Chondrocyte (in vitro differentiated cells): ENCODE results near the gene RALGPS1. TPM values are rescaled to one million over a fixed set of nuclear protein-coding genes. Genes with fewer than 3 reads are reported as not detected.

Experiments used
- DNase-seq: peaks from one replicate; pipeline ENCODE4 v3.0.0; 2021; ENCODE audit warnings: mixed read lengths, low spot score
- H3K27ac Mint-ChIP-seq: one replicate; pipeline ENCODE4 v1.8.0; 2021; ENCODE audit warnings: mild to moderate bottlenecking, moderate library complexity, mixed read lengths; ENCODE audit not compliant: unreplicated experiment
- H3K27me3 Mint-ChIP-seq: 2 replicates; pipeline ENCODE4 v1.8.0; 2021; ENCODE audit warnings: low read depth, mixed read lengths
- H3K36me3 Mint-ChIP-seq: 2 replicates; pipeline ENCODE4 v1.8.0; 2021; ENCODE audit warnings: low read depth, mixed read lengths
- H3K4me1 Mint-ChIP-seq: 2 replicates; pipeline ENCODE4 v1.8.0; 2021; ENCODE audit warnings: low read depth, mild to moderate bottlenecking, mixed read lengths
- H3K4me3 Mint-ChIP-seq: one replicate; pipeline ENCODE4 v1.8.0; 2021; ENCODE audit warnings: mild to moderate bottlenecking, moderate library complexity, mixed read lengths; ENCODE audit not compliant: unreplicated experiment
- H3K9me3 Mint-ChIP-seq: 2 replicates; pipeline ENCODE4 v1.8.0; 2021; ENCODE audit warnings: low read depth, mixed read lengths
- CTCF ChIP-seq: fragments of 200-600 bp; sonication (generic); IDR thresholded peaks from 2 replicates; pipeline ENCODE4 v1.5.0; 2021; ENCODE audit warnings: antibody characterized with exemption, mild to moderate bottlenecking, moderate library complexity
- total RNA-seq: library from RNA; stranded (reverse); gene quantifications from 3 replicates; pipeline ENCODE4 v1.2.1, GENCODE V29; 2021

The RALGPS1 gene
- total RNA-seq, 1 donor from 2014 or later: 8.1 TPM

GRCh38 chr9:127237801-127238200, 323.2 kb downstream of the RALGPS1 start:
- Mint-ChIP-seq H3K4me3 (no peak overlapping the region), H3K27me3 (no peaks in the 10 kb centered on the region), H3K27ac (no peak overlapping the region), H3K4me1 (peaks cover 16% of the 10 kb centered on the region), H3K9me3 (no peaks in the 10 kb centered on the region), H3K36me3 (peaks cover 5% of the 10 kb centered on the region)
- no peak for TF ChIP-seq CTCF
- DNase-seq: no peak

- Mint-ChIP-seq H3K4me1 (peaks cover 10% of the 10 kb centered on the region), H3K27ac (no peak overlapping the region), H3K27me3 (no peaks in the 10 kb centered on the region), H3K4me3 (no peak overlapping the region), H3K9me3 (no peaks in the 10 kb centered on the region), H3K36me3 (peaks cover 5% of the 10 kb centered on the region)
- DNase-seq: no peak
- no peak for TF ChIP-seq CTCF
Observed at GRCh38 chr9:127241354-127241753, 326.8 kb downstream of the RALGPS1 start.

- no peaks in the 10 kb centered on the region for H3K27me3 Mint-ChIP-seq
- peak overlapping the region; percentile 83 for H3K27ac Mint-ChIP-seq
- peak overlapping the region; percentile 89 for H3K4me3 Mint-ChIP-seq
- H3K4me1 Mint-ChIP-seq: peaks cover 10% of the 10 kb centered on the region
- DNase-seq: peak; percentile 99
- TF ChIP-seq CTCF: peak; percentile 29
- peaks cover 1% of the 10 kb centered on the region for H3K36me3 Mint-ChIP-seq
- no peaks in the 10 kb centered on the region for H3K9me3 Mint-ChIP-seq
Observed at GRCh38 chr9:127244609-127245601, 330.3 kb downstream of the RALGPS1 start.

DNA sequence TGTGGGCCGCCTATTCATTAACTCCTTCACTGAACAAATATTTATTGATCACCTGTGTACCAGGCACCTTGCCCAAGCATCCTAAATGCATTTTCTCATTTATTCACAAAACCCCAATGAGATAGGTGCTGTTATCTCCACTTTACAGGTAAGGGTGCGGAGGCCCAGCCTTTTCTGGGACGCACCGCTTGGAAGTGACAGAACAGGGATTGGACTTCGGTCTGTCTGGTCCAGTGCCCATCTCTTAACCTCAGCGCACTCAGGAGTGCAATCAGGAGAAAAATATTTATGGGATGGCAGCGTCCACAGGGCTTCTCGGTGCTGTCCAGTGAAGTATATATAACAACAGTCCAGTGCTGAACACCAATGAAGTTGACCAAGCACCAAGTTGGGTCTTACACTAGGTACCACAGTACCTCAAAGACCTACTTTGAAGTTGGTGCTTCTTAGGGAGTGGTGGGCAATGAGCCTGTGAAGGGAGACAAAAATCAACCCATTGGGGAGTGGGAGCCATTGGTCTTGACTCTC, 331.1 kb downstream of the RALGPS1 start:
- H3K4me3 Mint-ChIP-seq: peak overlapping the region; percentile 89
- no peaks in the 10 kb centered on the region for H3K9me3 Mint-ChIP-seq
- peaks cover 1% of the 10 kb centered on the region for H3K36me3 Mint-ChIP-seq
- no peak for DNase-seq
- H3K4me1 Mint-ChIP-seq: peaks cover 10% of the 10 kb centered on the region
- no peak for TF ChIP-seq CTCF
- H3K27me3 Mint-ChIP-seq: no peaks in the 10 kb centered on the region
- H3K27ac Mint-ChIP-seq: no peak overlapping the region

DNA sequence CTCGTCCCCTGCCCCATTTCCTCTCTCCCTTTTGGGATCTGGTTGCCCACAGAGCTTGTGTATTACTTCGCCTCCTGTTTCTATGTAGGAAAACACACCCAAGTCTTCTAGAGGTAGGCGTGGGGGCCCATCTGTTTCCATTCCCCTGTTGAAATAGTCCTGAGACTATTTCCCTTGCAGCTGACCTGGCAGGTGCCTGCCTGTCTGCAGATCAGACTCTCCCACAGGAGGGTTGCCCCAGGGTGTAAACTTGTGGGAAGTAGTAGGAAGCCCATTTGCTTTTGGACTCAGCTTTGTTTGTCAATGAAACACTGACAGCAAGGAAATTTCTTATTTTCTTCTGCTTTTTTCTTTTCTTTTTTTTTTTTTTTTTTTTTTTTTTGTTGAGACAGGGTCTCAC, 333.7 kb downstream of the RALGPS1 start:
- Mint-ChIP-seq H3K9me3 (no peaks in the 10 kb centered on the region), H3K36me3 (peaks cover 1% of the 10 kb centered on the region), H3K4me1 (peaks cover 10% of the 10 kb centered on the region), H3K4me3 (no peak overlapping the region), H3K27me3 (no peaks in the 10 kb centered on the region), H3K27ac (no peak overlapping the region)
- no peak for DNase-seq
- TF ChIP-seq CTCF: no peak
